SKM-1 (cell line): ENCODE data around the gene LONRF2.

ENCODE experiments used
- DNase-seq: peaks from one replicate; lab custom pipeline; 2025; ENCODE audit not compliant: unreplicated experiment; lab: John Stamatoyannopoulos, UW

The LONRF2 gene

DNA sequence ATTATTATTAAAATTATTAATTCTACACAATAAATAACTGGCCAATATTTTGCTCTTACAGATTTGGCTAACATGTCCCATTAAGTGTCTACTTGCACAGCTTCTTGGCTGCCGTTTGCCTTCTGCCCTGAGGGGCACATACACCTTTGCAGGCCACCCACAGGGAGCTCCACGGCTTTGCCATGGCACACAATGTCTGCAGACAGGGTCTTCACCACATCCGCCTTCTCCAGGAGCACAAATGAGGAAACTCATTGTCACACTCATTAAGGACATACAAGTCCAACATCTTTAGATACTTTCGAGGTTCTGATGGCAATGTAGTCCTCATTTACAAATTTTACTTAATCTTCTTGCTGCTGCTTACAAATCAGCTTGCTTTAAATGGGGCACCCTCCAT is 45.6 kb downstream of the LONRF2 start:
- no peak for DNase-seq

- DNase-seq, result no peak
Measured at GRCh38 chr2:100275200-100275589, 47.1 kb downstream of the LONRF2 start.

DNA sequence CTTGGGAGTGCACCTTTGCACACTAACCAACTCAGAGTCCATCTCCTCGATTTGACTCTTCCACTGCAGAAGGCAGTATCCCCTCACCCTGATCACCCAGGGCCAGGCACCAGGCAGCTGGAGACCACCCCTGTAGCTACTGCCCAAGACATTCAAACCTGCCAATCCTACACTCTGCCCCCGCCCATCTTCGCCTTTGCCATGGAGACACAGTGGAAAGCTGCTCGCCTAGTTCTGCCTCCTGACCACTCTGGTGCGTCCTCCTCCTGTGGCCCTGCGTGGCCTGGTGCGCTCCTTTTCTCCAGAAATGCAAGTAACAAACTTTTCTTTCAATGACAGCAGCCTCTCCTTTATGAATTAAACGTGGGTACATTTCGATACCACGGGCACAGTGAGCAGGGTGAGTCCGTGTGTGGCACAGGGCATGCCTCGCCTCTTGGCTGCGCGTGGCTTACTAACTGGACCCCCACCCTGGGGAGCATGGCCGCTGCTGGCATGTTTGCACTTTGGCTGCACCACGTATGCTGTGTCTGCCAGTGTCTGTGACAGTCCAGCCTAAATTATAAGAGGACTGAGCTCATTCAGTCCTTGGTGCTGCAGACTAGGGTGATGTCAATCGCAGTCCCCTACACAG is 47.6 kb downstream of the LONRF2 start:
- DNase-seq, result no peak

DNA sequence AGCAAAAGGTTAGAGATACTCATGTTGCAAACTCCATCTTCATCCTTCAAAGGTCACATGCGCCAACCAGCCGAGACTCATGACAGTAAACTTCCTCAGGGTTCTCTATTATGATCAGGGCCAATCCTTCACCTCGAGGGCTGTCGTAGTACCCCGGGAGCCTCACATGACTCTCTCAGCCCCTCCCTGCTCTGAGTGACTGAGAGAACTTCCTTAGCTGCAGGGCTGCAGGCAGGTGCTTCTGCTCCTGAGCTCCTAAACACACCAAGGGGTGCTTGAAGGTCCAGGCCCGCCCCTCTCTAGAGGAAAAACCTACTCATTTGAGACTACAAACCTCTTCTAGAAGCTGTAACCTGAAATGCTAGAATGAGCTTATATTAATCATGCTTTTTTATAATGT is 48.2 kb downstream of the LONRF2 start:
- DNase-seq, result no peak

DNA sequence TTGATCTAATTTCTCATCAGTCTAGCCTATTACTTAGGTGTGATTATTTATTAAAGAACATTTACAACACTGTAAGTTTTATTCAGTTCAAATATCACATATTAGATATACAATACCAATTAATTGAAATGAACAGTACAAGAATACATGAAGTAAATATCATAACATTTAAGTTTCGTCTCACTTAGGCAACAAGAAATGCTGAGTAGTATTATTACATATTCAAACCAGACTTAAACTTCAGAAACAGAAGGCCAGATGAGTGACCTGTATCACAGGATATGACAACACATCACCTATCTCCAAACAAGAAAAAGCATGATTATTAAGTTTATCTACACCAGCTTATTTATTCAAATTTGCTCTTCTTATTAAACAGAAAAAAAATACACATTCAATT is 48.9 kb downstream of the LONRF2 start:
- DNase-seq, result no peak

- DNase-seq, result no peak
Measured at GRCh38 chr2:100272841-100273329, 49.4 kb downstream of the LONRF2 start.

DNA sequence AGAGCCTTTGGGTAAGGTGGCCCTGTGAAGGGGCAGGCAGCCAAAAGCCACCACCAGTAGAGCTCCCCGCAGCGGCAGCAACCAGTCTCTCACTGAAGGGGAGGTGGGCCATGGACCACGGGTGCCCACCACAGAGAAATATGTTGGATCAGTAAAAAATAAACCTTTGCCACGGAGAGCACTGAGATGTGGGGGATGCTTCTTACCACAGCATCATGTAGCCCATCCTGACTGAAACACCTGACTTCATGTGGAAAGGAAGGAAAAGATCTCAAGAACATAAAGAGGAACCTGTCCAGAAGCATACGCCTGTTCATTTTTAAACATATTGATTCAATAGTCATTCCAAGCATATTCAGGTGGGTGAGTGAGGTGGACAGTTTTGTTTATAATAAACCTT is 51.1 kb downstream of the LONRF2 start:
- DNase-seq, result no peak

DNA sequence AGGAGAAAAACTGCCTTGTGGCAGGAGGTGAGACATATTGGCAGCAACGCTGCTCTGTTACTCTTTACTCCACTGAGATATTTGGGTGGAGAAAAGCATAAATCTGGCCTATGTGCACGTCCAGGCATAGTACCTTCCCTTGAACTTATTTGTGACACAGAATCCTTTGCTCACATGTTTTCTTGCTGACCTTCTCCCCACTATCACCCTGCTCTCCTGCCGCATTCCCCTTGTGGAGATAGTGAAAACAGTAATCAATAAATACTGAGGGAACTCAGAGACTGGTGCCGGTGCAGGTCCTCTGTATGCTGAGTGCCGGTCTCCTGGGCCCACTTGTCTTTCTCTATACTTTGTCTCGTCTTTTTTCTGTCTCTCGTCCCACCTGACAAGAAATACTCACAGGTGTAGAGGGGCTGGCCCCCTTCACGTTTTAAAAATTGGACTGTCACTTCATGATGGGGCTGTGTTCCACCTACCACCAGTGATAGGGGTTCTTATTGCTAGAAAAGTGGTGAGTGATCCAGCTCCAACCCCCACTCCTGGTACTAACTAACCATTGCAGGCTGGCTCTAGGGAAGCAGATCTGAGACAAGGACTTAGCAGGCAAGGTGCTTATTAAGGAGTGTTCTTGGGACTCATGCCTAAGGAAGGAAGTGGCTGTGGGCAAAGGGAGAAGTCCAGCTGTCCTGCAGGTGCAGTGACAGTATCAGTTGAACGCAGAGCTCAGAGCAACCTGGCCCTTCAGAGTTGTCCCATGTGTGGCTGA is 51.7 kb downstream of the LONRF2 start:
- DNase-seq, result no peak

GRCh38 chr2:100269889-100270288 is 52.4 kb downstream of the LONRF2 start:
- DNase-seq, result no peak

DNA sequence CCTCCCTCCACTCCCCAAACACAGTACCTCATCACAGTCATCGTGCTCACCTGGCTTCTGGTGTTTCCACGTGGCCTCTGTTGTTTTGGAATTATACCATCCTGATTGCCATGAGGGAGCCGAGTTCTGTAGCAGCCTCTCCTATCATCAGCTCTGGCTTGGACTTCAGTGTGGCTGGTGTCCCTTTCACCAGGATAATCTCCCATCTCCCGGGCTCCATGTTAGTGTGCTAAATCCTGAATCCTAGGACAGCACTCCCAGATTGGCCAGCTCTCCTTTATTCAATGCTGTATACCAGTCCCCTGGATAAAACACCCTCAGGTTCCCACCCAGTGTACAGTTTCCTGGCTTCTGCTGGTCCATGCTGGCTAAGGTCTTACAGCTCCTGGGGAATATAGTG is 53.3 kb downstream of the LONRF2 start:
- no peak for DNase-seq

DNA sequence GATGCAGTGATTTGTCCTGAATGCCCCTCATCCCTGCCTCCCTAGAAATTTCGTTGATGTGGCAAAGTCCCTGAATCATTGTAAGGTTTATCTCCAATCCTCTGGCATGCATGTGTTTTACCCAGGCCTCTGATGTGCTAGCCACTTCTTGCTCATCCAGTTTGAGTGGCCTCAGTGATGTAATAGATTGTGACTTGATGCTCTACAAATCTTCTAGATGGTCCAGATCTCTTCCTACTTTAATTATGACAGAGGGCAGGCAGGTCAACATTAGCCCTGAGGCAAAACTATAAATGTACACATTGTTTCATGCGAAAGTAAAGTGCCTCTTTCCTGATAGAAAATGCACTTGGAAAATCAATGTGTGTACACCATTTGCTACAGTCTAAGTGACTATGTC is 54.5 kb downstream of the LONRF2 start:
- DNase-seq, result no peak

- DNase-seq, result no peak
Measured at GRCh38 chr2:100266126-100266525, 56.2 kb downstream of the LONRF2 start.

- DNase-seq, result no peak
Measured at GRCh38 chr2:100265226-100265625, 57.1 kb downstream of the LONRF2 start.

DNA sequence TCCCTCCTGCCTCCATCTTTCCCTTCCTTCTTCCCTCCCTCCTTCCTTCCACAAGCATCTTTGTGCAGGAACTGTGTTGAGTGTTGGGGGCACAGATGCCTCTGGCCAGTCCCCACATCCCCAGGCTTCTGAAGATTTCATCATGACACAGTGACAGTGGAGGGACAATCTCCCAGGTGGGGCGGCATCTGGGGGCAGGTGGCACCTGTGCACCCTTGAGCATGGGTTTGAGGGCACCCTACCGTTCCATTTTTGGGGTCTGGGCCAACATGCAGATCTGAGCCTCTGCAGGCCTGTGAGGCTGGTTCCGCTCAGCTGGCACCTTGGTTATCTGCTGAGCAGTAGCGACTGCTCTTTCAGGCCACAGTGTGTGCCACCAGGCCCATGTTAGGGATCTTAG is 57.6 kb downstream of the LONRF2 start:
- no peak for DNase-seq

DNA sequence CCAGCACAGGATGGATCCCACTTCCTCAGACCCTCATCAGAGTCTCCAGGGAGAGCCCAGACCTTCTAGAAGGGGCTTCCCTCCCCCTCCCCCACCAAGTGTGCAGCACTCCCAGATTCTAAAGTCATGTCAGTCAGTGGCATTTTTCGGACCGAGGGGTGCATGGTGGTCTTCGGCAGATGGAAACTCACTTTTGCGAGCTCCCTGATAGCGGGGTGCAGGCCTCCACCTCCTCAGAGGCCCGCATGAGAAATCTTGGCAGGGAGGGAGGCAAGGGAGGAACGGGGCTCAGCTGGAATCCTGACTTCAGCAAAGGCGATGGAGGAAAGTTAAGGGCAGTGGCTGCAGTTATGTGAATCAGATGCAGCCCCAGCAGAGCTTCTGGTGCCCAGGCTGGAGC is 58.2 kb downstream of the LONRF2 start:
- DNase-seq, result no peak

- peak; percentile 34 for DNase-seq
Measured at GRCh38 chr2:100262555-100263320, 59.6 kb downstream of the LONRF2 start.

- no peak for DNase-seq
Measured at GRCh38 chr2:100262046-100262445, 60.3 kb downstream of the LONRF2 start.

GRCh38 chr2:100260712-100261620 is 61.3 kb downstream of the LONRF2 start:
- peak; percentile 50 for DNase-seq

- DNase-seq, result no peak
Measured at GRCh38 chr2:100259106-100259505, 63.2 kb downstream of the LONRF2 start.

DNA sequence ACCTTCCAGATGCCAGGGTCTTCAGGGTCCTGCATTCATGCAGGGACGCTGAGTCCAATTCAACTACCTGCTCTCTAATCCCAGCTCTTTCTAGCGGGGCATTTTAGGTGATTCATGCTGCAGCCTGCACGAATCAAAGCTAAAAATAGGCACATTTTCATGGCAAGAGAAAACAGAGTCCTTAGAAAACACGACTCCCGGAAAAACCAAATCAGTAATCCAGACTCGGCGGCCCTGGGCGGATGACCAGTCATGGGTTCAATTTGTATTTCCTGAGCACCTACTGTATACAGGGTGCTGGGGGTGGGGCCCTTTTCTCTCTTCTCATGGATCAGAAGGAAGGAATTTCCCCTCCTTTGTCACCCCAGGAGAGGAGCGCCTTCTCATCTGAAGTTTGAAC is 64.4 kb downstream of the LONRF2 start:
- DNase-seq, result no peak

DNA sequence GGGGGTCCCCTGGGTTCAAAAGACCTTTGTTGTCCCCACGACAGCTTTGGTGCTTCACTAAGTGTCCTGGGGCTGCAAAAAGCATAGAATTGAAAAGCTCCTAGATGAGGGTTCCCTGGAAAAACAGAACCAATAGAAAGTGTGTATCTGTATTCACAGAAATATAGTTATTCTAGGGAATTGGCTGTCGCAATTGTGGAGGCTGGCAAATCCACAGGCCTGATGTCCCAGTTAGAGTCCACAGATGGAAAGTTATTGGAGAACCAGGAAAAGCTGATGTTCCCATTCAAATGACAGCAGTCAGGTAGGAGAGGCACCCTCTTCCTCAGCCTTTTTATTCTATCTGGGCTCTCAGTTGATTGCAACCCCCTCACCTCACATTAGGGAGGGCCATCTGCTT is 65.5 kb downstream of the LONRF2 start:
- no peak for DNase-seq
